DND-41 (cell line): ENCODE measurements around the gene M6PR.

Experiments
- EZH2 ChIP-seq: IDR thresholded peaks from 3 replicates; pipeline ENCODE4 v1.6.1; 2012; ENCODE audit warnings: borderline replicate concordance, low read depth, mild to moderate bottlenecking, moderate library complexity, low read length, inconsistent platforms; ENCODE audit not compliant: severe bottlenecking
- TF ChIP-seq, protein P1 (sequence below): IDR thresholded peaks from 2 replicates; pipeline ENCODE4 v1.5.1; 2012; ENCODE audit warnings: borderline replicate concordance, low read length, moderate library complexity, mild to moderate bottlenecking; ENCODE audit not compliant: poor library complexity, severe bottlenecking; ENCODE audit errors: extremely low read depth

DNA sequence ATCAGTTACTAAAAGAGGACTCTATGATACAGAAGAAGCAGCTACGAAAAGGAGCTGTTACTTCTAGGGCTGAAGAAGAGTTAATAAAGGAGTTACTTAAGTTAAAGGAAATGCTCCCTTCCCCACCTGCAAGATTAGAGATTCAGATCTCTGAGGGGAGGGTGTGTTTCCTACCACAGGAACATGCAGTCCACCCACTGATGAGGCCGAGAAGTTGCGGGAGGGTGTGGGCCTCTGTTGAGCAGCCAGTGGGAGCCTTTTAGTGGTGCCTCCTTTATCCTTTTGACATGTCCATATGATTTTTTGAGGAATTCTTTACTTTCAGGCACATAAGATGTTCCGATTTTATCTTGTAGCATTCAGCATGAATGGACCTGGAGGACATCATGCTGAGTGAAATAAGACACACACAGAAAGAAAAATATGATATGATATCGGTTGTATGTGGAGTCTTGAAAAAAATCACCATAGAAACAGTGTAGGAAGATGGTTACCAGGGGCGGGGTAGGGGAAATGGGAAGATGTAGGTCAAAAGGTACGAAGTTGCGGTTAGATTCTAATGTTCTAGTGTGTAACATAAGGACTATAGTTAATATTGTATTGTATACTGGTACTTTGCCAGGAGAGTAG, 4.4 kb upstream of the M6PR start:
- TF ChIP-seq, protein P1, sequence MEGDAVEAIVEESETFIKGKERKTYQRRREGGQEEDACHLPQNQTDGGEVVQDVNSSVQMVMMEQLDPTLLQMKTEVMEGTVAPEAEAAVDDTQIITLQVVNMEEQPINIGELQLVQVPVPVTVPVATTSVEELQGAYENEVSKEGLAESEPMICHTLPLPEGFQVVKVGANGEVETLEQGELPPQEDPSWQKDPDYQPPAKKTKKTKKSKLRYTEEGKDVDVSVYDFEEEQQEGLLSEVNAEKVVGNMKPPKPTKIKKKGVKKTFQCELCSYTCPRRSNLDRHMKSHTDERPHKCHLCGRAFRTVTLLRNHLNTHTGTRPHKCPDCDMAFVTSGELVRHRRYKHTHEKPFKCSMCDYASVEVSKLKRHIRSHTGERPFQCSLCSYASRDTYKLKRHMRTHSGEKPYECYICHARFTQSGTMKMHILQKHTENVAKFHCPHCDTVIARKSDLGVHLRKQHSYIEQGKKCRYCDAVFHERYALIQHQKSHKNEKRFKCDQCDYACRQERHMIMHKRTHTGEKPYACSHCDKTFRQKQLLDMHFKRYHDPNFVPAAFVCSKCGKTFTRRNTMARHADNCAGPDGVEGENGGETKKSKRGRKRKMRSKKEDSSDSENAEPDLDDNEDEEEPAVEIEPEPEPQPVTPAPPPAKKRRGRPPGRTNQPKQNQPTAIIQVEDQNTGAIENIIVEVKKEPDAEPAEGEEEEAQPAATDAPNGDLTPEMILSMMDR = no peak
- no peak for TF ChIP-seq EZH2
